Renal pelvis (tissue), 12 donors: ENCODE results near the gene GH1. TPM values are rescaled to one million over a fixed set of nuclear protein-coding genes. Genes with fewer than 3 reads are reported as not detected.
"Not testable (repeated sequence)": the region's sequence is repeated elsewhere in the genome, so short reads cannot be mapped to it uniquely, and the experiment has no call there.

Experiments
- DNase-seq: peaks from one replicate; pipeline ENCODE4 v3.0.0-alpha.2; 2013
- long read RNA-seq, 16 experiments: transcript quantifications; one replicate each; lab custom pipeline, GENCODE V29; 2026
- polyA plus RNA-seq, 3 donors: library from polyadenylated mRNA; unstranded; fragments of 120-200 nt; gene quantifications; one replicate each; pipeline ENCODE4 v1.2.1, GENCODE V29; 2013; ENCODE audit not compliant: insufficient read length in 3 of 3

The GH1 gene
- under 1 TPM in 1 of 3 donors, not detected in 2; 0.16 TPM for polyA plus RNA-seq
- long read RNA-seq, donor 1 = 0 reads
- long read RNA-seq, donor 2 = 0 reads
- long read RNA-seq, donor 3 = 0 reads
- long read RNA-seq, donor 4 = 0 reads
- long read RNA-seq, donor 5 = 0 reads
- long read RNA-seq, donor 6 = 0 reads
- long read RNA-seq, donor 7 = 0 reads
- long read RNA-seq, donor 8 = 0 reads
- long read RNA-seq, donor 9 = 0 reads
- long read RNA-seq, donor 10 = 0 reads
- long read RNA-seq, donor 11 = 0 reads
- long read RNA-seq, donor 12 = 0 reads
- long read RNA-seq, donor 13 = 0 reads
- long read RNA-seq, donor 14 = 0 reads
- long read RNA-seq, donor 15 = 0 reads
- long read RNA-seq, donor 16 = 0 reads

DNA sequence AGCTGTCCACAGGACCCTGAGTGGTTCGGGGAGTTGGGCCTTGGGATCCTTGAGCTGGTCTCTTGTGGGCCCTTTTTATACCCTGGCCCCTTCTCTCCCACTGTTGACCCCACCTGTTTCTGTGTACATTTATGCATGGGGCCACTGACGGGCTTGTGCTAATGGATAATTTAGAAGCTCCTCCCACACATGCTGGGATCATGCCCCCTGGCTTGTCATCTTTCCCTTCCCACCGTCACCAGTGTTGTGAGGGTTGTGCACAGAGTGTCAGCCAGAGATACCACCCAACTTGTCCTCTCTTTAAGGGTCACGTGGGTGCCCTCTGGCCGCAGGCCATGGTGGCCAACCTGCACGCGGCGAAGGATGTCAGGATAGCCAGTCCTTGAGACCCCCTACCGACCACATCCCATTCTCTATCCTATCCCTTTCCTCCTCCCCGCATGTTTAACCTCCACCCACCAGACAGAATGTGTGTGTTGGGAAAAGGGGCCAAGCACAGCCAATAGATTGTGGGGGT, at the start of gene GH1:
GH1 (minus strand) TSS at position 51 of the 517 bp plus-strand sequence. CDS start 63 bp downstream, outside the sequence.
- DNase-seq = not testable (repeated sequence)

DNA sequence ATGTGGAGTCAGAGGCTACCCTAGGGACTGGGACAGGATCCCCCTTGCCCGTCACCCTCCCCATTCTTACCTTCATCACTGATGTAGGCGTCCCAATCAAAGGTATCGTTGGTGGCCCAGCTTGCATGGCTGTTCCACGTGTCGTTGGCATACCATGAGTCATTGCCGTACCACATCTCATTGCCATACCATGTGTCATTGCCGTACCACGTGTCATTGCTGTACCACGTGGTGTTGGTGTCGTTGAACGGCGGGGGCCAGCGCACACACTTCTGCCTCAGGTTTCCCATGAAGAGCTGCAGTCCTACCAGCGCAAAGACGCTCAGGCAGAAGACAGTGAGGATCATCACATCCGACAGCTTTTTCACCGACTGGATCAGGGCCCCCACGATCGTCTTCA, 49.3 kb upstream of the GH1 start:
- no peak for DNase-seq

DNA sequence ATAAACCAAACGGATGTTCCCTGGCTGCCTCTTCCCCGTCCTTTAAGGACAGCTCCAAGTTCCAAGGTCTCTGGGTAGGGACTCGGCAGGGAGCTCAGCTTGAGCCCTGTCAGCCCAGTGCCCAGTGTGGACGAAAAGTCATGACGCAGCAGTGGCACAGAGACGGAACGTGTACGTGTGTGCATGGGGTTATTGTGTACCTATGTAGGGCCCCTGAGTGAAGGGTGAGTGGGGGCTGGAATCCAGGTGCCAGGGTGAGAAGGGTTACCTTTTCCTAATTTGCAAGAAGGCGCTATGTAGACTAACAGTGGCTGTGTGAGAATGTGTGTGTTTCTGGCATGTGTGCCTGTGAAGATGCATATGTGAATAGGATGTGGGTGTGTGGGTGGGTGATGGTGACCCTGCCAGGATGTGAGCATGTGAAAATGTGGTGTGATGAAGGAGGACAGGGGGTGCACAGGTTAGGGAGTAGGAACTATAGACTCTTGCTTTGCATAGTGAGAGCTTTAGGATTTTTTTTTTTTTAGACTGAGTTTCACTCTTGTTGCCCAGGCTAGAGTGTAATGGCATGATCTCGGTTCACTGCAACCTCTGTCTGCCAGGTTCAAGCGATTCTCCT, 48.1 kb upstream of the GH1 start:
- no peak for DNase-seq

DNA sequence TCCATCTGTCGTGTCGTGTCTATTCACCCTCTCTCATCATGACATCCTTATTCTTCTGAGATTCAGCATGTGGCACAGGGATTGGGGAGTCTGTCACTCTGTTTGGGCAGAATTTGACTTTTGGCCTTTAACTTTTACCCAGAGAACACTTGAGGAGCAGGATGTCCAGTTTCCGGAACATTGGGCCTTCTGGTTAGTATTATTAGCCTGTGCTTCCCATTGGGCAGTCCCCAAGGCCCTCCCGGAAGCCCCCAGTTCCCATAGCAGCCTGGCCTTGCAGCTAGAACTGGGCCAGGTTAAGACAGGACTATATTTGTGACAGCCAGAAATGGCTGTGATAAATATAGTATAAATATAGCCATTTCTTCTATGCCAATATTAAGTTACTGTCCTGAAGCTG, 44.5 kb upstream of the GH1 start:
- DNase-seq = no peak

DNA sequence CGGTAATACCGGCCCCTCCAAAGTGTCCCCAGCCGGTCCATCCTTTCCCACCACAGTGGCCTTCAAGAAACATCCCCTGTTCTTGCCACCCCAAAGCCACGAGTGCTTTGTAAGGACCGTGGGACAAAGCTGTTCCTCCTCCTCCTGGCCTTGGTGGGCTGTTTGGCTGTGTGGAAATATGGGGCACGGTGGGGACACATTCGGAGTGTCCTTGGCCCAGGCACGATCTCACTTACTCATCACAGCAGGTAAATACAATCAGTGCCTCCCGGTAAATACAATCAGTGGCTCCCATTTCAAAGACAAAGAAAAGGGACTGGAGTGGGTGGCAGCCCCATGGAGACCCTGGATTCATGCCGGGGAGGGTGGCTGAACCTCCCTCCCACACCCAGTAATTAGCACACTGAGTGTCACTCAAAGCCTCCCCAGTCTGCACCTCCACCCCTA, 43.7 kb upstream of the GH1 start:
- DNase-seq = no peak

DNA sequence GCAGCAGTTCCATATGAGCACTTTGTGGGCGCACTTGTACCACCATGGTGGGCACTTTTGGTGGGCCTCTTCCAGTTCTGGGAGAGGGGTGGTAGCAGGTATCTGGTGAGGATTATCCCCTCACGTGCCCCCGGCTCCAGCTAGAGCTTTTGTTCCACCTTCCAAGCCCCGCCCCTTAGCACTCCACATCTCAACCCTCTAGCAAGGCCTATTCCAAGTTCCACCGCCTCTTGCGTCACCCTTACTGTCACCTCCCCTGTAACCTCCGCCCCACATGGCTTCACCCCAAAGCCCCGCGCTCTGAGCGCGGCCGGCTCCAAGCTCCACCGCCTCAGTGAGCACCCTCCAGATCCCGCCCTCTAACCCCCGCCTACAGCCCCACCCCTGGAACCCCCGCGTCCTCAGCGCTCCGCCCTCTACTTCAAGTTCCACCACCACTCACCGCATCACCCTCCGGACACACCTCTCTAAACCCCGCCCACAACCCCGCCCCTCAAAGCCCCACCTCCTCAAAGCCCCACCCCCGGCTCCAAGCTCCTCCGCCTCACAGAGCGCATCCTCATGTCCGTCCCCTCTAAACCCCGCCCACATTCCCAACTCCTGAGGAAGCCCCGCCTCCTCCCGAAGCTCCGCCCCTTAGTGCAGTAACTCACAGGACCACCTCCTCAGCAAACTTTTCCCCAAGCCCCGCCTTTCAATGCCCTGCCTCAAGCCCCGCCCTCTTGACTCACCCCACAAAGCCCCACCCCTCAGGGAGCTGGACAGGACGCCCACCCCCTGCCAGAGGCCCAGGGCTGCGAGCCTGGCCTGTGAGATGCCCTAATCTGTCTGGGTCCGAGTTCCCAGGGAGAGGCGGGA, 42.9 kb upstream of the GH1 start:
- DNase-seq = no peak

DNA sequence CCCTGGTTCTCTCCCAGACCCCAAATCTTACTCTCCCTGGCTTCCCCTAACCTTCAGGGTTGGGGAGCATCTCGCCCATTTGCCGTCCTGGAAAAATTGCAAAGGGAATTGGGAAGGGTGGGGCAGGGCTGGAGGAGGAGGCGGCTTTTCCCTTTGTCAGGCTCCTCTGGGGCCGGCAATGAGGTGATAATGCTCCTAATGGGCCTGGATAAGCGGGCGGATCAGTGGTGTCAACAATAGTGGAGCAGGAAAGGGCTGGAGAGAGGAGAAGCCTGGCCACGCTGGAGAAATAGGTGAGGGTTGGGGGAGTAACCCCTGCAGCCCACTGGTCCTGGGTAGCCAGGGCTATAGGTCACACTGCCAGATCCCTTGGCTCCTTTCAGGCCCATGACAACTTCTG, 41.8 kb upstream of the GH1 start:
- no peak for DNase-seq

DNA sequence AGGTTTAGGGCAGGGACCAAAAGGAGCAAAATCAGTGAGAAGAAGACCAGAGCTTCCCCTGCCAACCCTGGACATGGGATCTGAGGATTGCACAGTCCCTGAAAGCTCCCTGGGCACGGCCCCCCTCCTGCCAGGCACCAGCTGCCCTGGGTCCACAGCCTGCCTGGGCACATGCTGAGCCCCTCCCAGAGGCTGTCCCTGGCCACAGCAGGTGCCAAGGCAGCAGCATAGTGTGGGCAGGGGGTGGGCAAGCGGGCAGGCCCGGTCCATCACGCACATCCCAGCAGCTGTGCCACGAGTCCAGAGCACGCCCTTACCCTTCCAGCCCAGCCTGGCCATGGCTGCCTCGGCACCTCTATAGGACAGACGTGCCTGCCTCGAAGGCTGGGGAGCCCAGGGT, 41.4 kb upstream of the GH1 start:
- no peak for DNase-seq

DNA sequence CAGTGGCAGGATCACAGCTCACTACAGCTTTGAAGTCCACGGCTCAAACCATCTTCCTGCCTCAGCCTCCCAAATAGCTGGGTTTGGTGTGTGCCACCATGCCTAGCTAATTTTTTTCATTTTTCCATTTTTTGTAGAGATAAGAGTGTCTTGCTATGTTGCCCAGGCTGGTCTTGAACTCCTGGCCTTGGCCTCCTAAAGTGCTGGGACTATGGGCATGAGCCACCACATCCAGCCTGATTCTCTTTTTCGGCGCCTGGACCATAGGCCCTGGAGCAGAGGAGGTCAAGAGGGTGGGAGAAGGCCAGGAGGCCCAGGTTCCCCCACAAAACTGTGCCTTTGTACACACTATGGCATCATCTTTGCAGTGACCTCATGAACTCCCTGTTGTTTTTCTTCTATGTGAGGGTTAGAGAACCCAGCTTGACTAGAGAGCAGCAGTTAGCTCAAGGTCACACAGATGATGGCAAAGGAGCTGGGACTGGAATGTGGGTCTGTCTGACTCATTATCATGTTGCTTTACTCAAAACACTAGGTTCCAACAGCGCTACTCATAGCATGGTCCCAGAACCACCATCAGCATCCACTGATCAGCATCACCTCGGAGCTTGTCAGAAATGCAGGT, 37.8 kb upstream of the GH1 start:
- DNase-seq = no peak

DNA sequence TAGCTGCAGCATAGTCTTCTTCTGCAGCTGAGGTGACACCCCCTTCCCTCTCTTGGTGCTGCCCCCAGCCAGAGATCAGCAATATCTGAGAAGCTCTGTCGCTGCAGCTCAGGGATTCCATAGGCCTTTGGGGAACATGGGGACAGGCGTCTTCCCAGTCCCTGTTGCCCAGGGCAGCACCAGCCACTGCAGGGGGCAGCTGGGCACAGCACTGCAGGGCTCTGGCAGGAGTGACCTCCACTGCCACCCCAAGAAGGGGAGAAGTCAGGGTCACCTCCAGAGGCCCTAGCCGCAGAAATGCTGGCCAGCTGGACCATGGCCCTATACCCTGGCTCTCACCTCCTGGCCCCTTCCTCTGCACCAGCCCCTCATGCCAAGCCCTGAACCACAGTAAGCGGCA, 37.2 kb upstream of the GH1 start:
- DNase-seq = no peak

DNA sequence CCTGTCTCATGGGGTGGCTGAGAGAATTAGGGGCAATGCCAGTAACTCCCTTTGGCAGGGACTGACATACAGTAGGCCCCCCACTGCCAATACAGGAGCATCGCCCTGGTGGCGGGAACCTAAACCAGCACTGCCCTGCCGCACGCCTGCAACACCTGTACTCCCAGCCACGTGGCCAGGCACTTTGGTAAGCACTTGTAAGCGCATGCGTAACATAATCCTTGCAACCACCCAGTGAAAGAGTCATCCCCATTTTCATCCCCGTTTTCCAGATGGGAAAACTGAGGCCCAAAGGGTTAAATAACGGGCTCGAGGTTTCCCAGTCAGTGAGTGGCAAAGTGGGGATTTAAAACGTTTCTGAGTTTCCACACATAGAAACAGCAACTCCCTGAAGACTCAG, 36.6 kb upstream of the GH1 start:
- no peak for DNase-seq

DNA sequence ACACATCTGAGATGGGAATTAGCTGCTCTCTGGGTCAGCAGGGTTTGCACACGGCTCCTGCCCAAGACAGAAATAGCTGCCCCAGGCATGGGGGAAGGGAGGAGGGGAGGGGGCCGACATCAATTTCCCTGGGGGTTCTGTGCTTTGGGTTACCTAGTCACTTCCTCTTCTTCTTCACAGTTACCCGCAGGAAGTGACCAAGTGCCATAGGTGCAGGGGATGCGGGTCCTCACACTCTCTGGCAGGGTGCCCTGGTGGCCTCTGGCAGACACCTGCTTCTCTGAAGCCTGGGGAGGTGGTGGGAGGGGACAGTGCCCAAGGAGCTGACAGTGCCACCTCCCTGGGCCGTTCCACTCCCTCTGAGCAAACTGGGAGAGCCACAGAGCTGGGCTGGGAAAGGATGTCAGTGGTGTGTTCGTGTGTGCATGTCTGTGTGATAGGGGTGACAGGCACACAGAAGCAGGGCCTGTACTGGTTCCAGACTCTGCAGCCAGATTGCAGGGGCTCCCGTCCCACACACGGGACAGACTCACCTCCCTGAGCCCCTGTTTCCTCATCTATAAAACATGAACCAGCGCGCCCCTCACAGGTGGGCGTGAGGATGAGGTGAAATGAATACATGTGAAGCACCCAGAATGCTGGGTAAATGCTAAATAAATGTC, 35.9 kb upstream of the GH1 start:
- DNase-seq = no peak

DNA sequence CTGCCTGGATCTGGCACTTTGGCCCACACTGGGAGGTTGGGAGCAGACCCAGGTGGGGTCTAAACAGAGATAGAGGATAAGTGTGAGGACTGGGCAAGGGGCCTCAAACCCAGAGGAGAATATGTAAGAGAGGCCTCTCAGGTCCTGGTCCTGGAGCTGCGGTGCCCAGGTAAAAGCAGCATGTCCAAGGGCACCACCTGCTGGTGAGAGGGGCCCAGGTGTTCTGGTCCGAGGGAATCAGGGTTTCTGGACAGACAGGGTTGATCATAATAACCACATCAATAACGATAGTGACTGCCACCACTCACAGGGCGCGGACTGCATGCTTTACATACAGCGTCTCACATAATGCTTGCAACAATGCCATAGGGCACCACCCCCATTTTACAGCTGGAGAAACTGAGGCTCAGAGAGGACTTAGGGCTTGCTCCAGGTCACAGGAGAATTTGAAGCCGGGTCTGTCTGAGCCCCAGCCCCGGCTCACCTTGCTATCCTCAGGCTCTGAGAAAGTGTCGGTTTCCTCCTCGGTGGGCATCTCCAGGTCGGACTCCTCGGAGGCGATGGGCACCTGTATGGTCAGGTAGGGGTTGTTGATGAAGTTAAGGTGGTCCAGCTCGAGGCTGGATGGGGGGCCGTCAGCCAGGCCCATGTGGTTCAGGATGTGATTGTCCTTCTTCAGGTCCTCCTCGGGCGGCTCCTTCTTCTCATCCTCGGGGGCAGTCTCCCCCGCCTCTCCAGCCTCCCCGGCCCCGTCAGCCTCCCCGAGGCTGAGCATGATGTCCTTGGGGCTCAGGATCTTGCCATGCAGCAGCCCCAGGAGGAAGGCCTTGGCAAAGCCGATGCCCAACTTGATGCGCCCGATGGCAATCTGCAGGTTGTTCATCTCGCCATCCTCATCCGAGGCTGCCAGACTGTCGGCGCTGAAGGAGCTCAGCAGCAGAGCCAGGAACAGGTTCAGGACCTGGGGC, 32.6 kb upstream of the GH1 start:
- DNase-seq = no peak

DNA sequence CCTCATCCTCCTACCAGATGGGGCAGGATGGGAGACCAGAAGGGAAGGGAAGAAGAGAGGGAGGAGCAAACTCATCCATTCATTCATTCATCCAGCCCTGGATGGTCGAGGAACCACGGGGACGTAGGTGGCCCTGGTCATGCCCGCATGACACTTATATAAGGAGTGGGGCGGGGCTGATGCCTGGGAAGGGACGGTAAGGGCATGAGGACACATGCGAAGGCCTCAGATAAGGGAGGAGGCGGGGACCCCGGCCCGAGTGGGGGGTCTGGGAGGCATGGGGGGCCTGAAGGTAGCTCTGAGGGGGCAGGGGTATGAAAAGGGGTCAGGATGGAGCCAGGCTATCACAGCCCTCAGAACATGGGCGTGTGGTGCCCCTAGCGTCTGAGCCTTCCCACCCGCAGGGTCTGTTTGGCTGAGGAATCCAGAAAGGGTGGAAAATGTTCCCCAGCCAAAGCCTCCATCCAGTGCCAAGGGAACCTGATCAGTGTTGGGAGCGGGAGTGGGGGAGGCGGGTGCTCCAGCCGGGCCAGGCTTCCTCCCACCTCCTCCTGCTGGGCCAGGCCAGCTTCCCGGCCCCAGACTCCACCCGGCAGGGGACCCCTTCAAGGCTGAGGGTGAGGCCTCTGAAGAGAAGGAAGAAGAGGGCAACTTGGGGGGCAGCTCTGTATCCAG, 31.1 kb upstream of the GH1 start:
- no peak for DNase-seq

DNA sequence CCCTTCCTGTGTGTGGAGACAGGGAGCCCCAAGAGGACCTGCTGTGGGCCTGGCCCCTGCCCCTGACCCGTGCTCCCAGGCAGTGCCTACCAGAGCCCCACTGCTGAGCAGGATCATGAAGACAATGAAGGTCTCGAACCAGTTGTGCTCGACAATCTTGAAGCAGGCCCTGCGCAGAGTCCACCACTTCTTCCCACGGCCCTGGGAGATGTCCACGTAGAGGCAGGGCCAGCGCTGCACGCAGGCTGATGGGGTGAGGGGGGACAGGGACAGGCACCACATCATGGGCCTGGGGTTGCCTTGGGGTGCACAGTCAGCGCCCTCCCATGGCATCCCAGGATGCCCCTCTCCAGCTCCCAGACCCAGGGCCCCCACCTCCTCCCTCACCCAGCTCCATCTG, 29.9 kb upstream of the GH1 start:
- no peak for DNase-seq

DNA sequence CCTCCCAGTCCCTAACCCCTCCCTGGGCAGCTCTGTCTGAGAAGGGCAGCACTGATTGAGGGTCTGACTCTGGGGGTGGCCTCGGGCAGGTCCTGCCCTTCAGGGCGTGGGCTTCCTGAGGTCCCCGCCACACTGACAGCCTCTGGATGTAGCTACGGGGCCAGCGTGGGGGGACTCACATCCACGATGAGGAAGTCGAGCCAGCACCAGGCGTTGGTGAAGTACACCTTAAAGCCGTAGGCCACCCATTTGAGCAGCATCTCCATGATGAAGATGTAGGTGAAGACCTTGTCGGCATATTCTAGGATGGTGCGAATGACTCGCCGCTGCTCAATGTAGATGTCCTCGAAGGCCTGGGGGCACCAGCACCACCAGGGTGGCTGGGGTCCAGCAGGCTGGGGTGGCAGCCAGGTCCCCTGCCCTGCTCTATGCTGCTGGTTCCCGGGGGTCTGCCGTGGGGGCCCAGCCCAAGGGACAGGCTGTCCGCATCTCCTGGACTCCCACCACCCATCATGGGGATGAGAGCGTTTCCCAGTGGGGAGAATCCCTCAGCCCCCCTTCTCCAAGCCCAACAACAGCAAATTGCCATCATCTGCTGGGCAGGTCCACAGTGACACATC, 29.2 kb upstream of the GH1 start:
- no peak for DNase-seq

DNA sequence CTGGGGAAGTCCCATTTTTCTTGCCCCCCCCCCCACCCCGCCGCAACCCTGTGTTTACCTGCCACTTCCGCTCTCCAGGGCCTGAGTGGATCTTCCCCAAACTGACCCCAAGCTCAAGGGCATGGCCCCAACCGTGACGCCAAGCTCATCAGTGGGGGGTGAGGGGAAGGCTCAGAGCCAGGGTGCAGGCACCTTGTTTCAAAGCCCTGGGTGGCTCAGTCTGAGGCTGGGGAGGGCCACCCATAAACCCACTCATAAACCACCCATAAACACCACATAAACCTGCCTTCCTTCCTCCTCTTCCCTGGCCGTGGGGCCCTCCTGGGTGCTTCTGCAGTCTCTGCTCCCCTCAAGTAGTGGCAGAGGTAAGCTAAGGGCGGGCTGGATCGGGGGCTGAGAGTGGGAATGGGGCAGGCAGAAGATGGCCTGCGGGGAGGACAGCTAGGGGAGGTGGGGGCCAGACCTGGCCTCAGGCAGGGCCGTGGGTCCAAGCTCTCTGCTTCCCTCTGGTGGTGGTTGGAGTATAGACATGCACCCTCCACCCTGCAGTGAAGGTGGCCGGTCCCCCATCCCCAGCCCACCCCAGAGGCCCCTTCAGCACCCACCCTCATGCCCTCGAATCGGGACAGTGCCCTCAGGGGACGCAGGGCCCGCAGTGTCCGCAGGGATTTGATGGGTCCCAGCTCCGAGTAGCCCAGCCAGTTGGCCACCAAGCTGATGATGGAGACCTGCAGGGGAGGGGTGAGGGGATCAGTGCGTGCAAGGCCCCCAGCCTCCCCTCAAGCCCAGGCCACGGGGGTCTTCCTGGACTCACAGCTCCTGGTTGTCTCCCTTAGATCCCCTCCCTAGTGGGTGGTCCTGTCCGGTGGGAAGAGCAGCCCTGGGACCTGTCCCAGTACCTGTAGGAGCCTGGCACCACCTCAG, 28.1 kb upstream of the GH1 start:
- no peak for DNase-seq
